GM12892 (cell line): ENCODE data around the gene NLRX1.

Source experiments
- POLR2A ChIP-seq: IDR thresholded peaks from 2 replicates; pipeline ENCODE4 v1.6.1; 2011; ENCODE audit warnings: low read depth, low read length, control low read depth
- POLR2AphosphoS5 ChIP-seq: IDR thresholded peaks from 2 replicates; pipeline ENCODE4 v1.6.1; 2011; ENCODE audit warnings: low read depth, low read length, control low read depth
- TAF1 ChIP-seq: IDR thresholded peaks from 2 replicates; pipeline ENCODE4 v1.6.1; 2011; ENCODE audit warnings: low read depth, mild to moderate bottlenecking, control low read depth, low read length, borderline replicate concordance

DNA sequence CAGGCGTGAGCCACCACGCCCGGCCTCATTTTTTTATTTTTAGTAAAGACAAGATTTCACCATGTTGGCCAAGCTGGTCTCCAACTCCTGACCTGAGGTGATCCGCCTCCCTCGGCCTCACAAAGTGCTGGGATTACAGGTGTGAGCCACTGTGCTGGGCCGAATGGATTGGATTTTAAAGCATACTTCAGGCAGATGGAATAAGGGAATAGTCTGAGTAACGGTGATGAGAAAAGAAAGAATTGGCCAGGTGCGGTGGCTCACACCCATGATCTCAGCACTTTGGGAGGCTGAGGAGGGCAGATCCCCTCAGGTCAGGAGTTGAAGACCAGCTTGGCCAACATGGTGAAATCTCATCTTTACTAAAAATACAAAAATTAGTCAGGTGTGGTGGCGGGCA, 35.5 kb downstream of the NLRX1 start:
- TF ChIP-seq POLR2AphosphoS5 (no peak), POLR2A (no peak), TAF1 (no peak)
